ENCODE data around the gene GLRX2.

DNA sequence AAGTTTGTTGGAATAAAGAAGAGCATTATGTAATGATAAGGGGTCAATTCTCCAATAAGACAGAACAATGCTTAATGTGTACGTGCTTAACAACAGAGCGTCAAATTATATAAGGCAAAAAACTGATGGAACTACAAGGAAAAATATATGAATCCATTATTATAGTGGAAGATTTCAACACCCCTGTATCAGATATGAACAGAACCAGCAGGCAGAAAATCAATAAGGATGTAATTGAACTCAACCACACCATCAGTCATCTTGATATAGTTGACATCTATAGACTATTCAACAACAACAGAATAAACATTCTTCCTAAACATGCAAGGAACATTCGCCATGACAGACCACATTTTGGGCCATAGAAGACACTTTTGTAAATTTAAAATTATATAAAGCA, 13.0 kb upstream of the GLRX2 start:
- TF ChIP-seq CTCF (IDR thresholded peaks at IDR 0.05; ENCODE audit: low read depth, low read length, missing input control) (no peak), RXRA (IDR thresholded peaks at IDR 0.05) (no peak)

Measured in liver (tissue), 3 donors.